ENCODE data around the gene DVL1.
"Not testable (repeated sequence)": the region's sequence is repeated elsewhere in the genome, so short reads cannot be mapped to it uniquely, and the experiment has no call there.

DVL1 gene

DNA sequence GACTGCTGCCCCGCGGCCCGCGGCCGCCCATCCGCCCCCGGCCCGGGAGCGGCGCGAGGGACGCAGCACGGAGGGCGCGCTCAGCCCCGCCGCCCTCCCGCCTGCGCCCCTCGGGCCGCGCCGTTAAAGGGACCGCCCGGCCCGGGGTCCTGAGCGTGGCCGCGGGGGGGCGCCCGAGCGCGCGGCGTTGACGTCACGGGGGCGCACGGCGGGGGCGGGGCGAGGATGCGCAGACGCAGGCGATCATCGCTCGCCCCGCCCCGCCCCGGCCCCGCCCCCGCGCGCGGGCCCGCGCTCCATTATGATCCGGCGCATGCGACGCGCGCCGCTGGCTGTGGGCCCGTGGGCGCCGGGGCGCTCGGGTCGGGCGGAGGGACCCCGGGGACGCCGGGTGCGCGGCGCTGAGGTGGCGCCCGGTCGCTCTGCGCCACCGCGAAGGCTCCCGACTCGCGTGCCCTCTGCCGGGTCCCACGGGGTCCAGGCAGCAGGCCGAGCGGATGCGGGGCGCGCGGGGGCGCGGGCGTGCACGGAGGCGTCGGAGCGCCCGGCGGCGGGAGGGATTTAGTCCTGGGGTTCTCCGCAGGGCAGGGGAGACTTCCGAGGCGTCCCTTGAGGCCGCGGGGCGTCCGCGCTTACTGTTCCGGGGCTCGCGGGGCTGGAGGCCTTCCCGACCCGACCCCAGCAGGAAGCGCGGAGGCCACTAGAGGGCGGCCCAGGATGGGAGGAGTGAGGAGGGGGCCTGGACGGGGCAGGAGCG is at the start of gene DVL1:
Gene DVL1, minus strand, starts transcription at position 163 of the 757 bp plus-strand sequence. CDS start 353 bp downstream, outside the sequence.
- DNase-seq, result peak; percentile 58

DNA sequence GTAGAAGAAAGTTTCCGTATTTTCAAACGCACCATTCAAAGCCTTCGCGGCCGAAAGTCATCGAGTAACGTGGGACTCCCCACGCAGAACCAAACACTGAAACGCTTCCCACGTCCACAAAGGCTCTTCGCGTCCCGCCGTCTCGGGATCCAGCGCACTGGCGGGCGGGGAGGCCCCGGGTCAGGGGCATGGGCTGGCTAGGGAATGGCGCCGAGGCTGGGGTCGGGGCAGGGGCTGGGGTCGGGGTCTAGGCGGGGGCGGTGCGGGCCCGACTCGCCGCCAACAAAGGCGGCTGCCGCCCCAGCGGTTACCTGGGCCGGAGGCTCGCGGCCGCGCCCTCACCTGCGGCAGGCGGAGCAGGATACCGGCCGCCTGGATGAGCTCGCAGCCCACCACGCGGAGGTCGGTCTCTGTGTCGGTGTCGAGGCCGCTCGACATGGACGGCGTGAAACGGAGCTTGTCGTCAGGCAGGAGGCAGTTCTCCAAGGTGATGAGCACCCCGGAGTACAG is 49.5 kb upstream of the DVL1 start:
- DNase-seq, result no peak

DNA sequence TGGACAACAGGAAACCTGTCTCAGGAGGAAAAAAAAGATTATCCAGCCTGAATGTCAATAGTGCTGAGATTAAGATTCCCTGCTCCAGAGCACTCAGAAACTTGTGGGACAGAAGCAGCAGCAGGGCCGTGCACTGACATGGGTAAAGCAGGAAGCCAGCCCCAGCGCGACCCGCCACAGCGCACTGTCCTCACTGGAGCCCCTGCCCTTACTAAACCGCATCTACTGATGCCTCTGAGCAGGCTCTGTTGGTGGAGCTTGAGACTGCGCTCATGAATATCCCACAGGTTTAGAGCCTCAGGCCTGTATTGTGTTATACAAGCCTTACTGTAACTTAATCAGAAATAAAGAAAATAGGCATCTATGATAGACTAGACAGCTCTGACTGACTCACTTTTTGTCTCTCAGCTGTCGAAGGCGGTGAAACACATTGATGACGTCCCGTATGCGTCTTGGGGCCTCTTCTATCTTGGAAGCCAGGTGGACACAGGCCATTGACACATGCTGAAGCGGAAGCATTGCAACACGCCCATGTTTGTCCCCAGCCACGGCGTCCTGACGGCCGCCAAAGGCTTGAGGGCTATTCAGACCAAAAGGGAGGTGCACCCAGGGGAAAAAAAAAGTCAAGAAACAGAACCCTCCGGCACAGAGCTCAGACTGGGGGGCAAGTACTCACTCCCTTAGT is 48.8 kb upstream of the DVL1 start:
- no peak for DNase-seq

DNA sequence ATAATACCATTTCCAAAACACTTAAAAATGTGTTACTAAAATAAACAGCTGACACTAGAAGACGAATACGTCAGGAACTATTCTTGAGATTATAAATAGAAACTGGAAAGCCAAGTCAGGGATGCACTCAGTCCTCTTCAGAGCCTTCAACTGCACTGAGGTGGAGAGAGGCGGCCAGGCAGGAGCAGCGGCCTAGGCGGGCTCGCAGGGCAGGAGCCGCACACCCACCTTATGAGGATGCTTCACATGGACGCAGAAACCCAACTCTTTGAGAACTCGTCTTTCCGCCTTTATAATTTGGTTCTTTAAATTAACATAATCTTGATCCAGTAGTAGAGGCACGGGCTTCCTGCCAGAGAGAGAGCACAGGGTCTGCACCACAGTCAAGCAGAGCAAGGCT is 45.9 kb upstream of the DVL1 start:
- no peak for DNase-seq

DNA sequence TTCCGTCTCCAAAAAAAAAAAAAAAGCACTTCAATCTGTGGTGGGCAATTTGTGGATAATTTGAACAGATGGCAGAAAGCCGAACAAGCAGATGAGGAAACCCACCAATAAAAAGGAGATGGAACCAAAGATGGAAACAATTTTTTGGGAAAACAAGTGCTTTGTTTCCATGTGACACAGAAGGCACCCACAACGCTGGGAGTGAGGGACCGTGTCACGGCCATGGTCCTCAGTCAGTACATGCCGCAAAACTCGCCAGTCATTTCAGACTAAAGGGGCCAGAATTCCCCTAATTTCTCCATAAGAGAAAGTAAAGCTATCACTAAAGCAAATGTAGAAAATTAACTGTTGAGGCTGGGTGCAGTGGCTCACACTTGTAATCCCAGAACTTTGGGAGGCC is 44.9 kb upstream of the DVL1 start:
- no peak for DNase-seq

DNA sequence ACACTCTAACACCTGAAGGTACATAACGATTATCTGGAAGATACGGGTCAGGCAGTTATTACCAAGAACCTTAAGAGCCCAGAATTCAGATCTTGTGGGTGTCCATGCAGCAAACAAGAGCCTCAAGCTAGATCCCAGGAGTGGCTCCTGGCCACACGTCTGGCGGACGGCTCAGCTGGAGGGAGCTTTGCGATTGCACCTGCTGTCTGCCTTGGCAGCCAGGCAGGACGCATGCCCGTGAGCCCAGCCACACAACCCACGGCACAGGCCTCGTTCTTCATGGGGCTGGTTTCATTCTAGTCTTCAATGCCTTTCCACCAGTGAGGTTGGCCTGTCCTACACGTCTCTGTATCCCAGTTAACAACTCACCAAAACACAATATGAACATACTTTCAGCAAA is 44.2 kb upstream of the DVL1 start:
- no peak for DNase-seq

DNA sequence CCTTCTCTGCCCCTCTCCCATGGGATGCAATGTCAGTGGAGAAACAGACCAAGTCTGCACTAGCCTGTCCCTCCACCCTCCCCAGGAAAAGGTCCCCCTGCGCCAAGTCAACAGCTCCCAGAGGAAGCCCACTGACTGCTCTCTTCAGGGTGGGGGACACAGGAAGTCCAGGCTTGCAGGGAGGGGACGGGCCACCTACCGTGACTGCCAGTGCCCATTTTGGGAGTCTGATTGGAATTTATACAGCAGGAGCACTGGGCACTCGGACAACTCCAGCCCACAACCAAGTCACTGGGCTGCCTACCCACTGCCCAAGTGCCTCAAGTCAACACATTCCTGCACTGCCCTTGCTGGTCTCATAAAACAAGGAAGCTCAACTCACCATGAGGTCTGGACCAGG is 43.8 kb upstream of the DVL1 start:
- no peak for DNase-seq

DNA sequence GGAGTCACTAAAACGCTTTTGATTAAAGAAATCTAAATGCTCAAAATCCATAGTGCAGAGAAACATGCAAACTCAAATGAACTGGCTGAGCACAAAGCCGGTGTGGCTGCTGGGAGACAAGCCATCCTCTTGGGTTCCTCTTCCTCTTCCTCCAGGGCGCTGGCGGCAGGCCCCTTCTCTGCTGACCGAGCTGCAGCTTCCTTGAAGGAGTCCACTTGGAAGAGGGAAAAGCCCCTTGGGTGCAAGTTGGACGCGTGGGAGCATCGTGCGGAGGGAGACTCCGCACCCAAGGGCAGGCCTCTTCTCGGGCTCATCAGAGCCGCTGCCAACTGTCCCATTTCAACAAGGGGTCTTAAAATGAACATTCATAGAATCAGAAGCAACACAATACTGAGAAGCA is 42.0 kb upstream of the DVL1 start:
- no peak for DNase-seq

DNA sequence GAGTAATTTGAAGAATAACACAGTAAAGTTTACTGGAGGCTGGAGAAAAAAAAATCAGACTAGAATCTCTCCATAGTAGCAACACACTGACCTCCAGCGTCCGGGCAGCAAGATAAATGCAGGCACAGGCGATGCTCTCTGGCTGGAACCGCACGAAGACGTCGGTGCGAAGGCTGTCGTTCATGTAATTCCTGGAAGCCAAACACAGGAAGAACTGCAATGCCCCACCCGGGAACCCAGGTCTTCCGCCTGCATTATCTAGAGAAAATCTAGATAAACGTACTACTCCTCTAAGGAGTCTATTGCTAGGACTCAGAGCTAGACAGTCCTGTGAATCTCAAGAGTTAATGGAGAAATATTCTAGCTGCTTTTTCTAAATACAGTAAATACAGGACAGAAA is 41.5 kb upstream of the DVL1 start:
- no peak for DNase-seq

- no peak for DNase-seq
Observed at GRCh38 chr1:1388078-1388472, 38.9 kb upstream of the DVL1 start.

GRCh38 chr1:1387098-1388077 is 38.2 kb upstream of the DVL1 start:
- no peak for DNase-seq

- DNase-seq, result no peak
Observed at GRCh38 chr1:1385931-1386330, 36.7 kb upstream of the DVL1 start.

DNA sequence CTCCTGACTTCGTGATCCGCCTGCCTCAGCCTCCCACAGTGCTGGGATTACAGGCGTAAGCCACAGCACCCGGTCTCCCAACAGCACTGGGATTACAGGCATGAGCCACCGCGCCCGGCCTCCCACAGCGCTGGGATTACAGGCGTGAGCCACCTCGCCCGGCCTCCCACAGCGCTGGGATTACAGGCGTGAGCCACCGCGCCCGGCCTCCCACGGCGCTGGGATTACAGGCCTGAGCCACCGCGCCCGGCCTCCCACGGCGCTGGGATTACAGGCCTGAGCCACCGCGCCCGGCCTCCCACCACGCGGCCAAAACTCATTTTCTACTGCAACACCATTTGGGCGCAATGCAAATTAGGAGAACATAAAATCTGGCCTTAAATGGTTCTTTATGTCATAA is 36.1 kb upstream of the DVL1 start:
- not testable (repeated sequence) for DNase-seq

DNA sequence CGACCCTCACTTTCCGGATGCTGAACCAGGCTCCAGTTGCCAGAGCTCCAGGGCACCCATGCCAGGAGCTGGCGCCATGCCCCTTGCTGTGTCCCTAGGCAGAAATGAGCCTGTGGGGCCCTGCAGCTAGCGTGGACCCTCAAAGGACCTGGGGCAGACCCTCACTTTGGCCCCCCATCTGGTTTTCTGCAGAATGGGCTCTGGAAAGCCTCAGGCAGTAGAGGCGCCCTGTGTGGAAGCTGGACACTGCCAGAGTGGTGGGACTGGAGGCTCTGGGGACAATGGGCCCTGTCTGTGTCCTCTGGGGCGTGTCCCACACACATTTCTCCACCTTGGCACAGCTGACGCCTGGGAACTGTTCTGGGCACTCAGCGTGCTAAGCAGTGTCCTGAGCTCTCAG is 32.1 kb upstream of the DVL1 start:
- DNase-seq, result no peak

DNA sequence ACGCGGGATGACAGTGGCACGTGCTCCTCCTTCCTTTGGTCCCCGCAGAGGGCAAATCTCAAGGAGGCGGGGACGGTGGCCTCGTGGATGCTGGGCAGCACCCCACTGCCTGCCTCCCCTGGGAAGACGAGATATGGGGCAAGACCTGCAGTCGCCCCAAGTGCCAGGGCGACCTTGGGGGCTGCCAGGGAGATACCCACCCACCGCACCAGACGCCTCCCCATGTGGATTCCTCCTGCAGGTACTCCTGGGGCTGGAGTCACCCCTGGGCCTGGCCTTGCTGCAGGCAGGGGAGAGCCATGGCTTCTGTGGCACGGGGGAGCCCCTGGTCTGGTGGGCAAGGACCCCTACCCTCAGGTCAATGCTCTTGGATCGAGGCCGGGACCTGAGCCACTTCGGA is 31.6 kb upstream of the DVL1 start:
- DNase-seq, result no peak

DNA sequence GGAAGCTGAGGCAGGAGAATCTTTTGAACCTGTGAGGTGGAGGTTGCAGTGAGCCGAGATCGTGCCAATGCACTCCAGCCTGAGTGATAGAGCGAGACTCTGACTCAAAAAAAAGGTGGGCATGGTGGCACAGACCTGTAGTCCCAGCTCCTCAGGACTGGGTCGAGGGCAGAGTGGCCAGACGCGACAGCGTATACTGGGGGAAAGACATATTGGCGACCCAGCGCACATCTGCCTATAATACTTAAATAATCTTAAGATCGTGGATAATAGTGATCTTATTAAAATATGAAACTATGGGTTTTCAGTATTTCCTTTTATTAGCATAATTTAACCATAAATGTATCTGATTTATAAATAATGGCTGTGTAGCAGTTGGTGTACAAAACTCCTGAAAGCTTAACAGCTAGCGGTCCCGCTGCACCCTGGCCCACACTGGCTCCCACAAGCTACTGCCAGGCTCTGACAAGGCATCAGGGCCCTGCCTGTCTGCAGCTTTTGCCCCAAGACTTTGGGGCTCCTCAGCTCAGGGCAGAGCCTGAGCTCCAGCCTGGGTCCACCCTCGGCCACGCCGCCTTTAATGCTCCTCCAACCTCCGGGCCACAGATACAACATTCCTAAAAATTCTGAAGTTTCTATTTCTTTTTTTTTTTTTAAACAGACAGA is 28.5 kb upstream of the DVL1 start:
- DNase-seq, result no peak

- DNase-seq, result no peak
Observed at GRCh38 chr1:1376551-1377226, 27.5 kb upstream of the DVL1 start.

GRCh38 chr1:1374929-1375662 is 25.9 kb upstream of the DVL1 start, which contains the start of gene AURKAIP1:
TSS of gene AURKAIP1 (minus strand) at chr1:1375207. CDS start at chr1:1374756, 451 bp downstream.
- DNase-seq, result peak; percentile 100

GRCh38 chr1:1374589-1374928 is 25.3 kb upstream of the DVL1 start:
- no peak for DNase-seq

DNA sequence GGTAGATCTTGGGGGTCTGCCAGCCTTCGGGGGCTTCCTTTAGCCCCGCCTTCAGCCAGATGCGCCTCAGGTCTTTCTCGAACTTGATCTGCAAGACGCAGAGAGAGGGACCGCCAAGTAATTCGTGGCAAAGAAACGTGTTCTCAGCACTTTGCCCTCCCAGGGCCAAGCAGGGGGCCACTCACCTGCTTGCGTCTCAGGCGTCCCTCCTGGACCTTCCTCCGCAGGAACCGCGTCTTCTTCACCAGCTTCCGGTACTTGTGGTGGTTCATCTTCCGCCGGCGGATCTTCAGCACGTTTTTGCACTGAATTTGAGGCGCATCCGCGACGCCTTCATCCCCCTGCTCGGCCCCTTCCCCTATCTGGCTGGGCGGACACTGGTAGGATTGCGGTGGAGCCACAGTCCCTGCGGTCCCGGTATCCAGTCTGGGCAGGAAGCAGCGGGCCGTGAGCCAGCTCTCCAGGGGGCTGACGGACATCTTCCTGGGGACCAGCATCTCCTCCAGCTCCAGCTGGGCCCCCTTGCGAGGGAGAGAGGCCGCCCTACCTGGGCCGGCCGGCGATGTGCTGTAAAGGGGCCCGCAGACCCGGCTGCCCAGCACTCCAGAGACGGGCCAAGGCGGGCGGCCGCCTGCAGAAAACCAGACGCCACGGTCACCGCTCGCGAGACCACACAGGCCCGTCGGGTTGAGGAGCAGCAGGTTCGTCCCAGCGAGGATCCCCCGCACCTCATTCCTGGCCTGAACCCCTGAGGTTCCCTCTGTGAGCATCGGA is 24.8 kb upstream of the DVL1 start:
- DNase-seq, result no peak
